ENCODE data around the gene RAB29.

The RAB29 gene

DNA sequence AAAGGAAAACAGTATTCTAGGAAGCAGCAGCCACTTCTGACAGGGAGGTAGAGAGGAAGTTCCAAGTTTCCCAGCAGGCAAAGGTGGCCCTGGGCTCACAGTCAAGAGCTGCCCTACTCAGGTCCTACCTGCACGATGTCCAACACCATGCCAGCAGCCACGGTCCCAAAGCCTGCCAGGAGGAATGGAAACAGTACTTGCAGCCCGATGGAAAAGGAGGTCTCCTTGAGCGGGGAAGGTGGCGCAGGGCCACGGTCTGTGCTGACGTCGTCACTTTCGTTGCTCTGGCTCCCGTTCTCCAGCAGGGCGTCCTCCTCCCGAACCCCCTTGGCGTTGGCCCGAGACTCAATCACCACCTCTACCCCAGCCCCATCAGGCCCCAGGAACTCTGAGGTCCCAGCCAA is 34.7 kb upstream of the RAB29 start:
- Histone ChIP-seq H3K27ac (ENCODE audit: low read depth, low read length) (no peak overlapping the region), H3K9ac (ENCODE audit: low read length) (no peak overlapping the region), H3K36me3 (ENCODE audit: insufficient read depth, low read length) (no peaks in the 10 kb centered on the region), H3K4me1 (ENCODE audit: insufficient read depth, low read length) (peaks cover 62% of the 10 kb centered on the region), H3K9me3 (ENCODE audit: low read length) (no peaks in the 10 kb centered on the region), H3K27me3 (ENCODE audit: control insufficient read depth in 1 of 2, insufficient read depth in 2 of 2, low read length in 2 of 2) (no peaks in the 10 kb centered on the region), H3K4me3 (ENCODE audit: low read depth in 1 of 2, low read length in 2 of 2) (peak overlapping the region in 1 of 2 donors; percentile 1)

DNA sequence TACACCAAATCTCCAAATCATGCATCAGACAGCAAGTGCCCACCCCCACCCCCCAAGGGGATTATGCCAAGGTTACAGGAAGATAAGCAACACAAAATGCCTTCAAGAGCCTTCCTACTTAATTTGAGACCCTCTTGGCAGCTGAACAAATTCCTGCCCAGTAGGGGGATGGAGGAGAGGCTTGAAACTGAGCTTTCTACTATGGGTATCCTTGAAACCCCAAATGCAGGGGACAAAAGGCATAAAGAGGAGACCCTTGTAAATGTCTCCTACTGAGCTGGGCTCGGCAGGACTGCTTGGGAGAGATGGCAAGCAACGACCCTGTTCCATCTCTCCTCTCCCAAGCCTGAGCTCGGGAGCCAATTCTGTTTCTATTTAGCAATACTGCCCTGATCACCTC is 34.2 kb upstream of the RAB29 start:
- Histone ChIP-seq H3K27me3 (ENCODE audit: control insufficient read depth in 1 of 2, insufficient read depth in 2 of 2, low read length in 2 of 2) (no peaks in the 10 kb centered on the region), H3K27ac (ENCODE audit: low read depth, low read length) (no peak overlapping the region), H3K9ac (ENCODE audit: low read length) (no peak overlapping the region), H3K4me3 (ENCODE audit: low read depth in 1 of 2, low read length in 2 of 2) (peak overlapping the region in 1 of 2 donors; percentile 1), H3K9me3 (ENCODE audit: low read length) (no peaks in the 10 kb centered on the region), H3K4me1 (ENCODE audit: insufficient read depth, low read length) (peaks cover 62% of the 10 kb centered on the region), H3K36me3 (ENCODE audit: insufficient read depth, low read length) (no peaks in the 10 kb centered on the region)

DNA sequence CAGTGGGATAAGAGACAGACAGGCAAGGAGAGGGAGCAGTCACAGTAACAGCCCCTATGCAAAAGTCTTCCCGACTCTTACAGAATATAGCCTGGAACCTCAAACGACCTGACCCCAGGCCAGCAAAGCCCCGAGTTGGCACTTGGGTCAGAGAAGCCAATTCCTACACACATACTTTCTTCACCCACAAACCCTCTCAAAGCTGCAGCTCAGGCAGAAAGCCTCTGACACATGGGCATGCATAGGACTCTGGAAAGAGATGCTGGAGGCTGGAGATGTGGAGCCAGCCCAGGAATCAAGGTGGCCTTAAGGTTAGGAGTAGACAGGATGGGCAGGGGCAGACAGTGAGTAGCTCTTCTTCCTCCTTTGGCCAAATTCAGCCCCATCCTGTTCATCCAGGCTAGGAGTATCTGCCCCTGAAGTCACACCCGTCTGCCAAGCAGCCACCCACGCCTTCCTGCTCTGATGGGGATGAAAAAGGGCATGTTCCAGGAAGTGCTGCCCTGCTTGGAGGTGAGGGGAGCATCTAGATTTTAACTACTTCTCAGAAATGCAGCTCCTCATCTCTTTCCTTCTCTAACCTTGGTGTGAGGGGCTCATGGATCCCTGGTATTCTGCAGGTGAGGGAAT is 29.9 kb upstream of the RAB29 start:
- H3K27me3 ChIP-seq (ENCODE audit: control insufficient read depth in 1 of 2, insufficient read depth in 2 of 2, low read length in 2 of 2), result no peaks in the 10 kb centered on the region
- no peaks in the 10 kb centered on the region for H3K9me3 ChIP-seq (ENCODE audit: low read length)
- H3K4me1 ChIP-seq (ENCODE audit: insufficient read depth, low read length), result peaks cover 51% of the 10 kb centered on the region
- no peak overlapping the region for H3K4me3 ChIP-seq (ENCODE audit: low read depth in 1 of 2, low read length in 2 of 2)
- no peak overlapping the region for H3K27ac ChIP-seq (ENCODE audit: low read depth, low read length)
- peaks cover 1% of the 10 kb centered on the region for H3K36me3 ChIP-seq (ENCODE audit: insufficient read depth, low read length)
- H3K9ac ChIP-seq (ENCODE audit: low read length), result no peak overlapping the region

DNA sequence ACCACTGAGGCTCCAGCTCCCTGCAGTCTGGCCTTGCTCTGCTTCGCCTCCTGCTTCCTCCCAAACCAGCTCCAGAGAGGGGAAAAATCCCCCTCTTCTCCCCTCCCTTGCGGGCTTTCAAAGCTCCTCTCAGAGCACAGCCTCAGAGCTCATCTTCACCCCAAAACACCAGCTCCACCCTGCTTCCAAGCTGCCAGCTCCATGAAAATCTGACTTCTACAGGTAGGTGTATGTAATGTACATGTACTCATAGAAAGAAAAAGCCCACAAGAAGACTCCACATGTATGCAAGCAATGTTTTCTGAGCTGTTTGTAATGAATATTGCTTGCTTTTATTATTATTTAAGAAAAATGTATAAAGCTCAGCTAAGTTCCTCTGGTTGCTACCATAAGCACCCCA is 29.3 kb upstream of the RAB29 start:
- no peak overlapping the region for H3K9ac ChIP-seq (ENCODE audit: low read length)
- H3K36me3 ChIP-seq (ENCODE audit: insufficient read depth, low read length), result peaks cover 7% of the 10 kb centered on the region
- H3K27ac ChIP-seq (ENCODE audit: low read depth, low read length), result no peak overlapping the region
- H3K4me1 ChIP-seq (ENCODE audit: insufficient read depth, low read length), result peaks cover 45% of the 10 kb centered on the region
- H3K27me3 ChIP-seq (ENCODE audit: control insufficient read depth in 1 of 2, insufficient read depth in 2 of 2, low read length in 2 of 2), result no peaks in the 10 kb centered on the region
- H3K9me3 ChIP-seq (ENCODE audit: low read length), result no peaks in the 10 kb centered on the region
- H3K4me3 ChIP-seq (ENCODE audit: low read depth in 1 of 2, low read length in 2 of 2), result no peak overlapping the region

DNA sequence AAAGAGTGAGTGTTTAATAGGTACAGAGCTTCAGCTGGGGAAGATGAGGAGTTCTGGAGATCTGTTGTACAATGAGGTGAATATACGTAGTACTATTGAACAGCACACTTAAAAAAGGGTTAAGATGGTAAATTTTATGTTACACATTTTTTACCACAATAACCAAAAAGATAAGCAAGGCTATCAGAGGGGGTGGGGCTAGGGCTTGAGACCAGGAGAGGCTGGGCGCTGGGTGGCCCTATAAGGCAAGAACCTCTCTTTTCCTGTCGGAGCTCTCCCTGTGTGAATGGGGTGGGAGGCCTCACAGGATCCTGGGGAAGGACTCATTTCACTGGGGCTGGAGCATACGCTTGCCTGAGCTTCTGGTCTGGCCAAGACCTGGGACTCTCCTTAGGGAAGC is 28.7 kb upstream of the RAB29 start:
- no peaks in the 10 kb centered on the region for H3K9me3 ChIP-seq (ENCODE audit: low read length)
- H3K4me1 ChIP-seq (ENCODE audit: insufficient read depth, low read length), result peaks cover 40% of the 10 kb centered on the region
- peaks cover 13% of the 10 kb centered on the region for H3K36me3 ChIP-seq (ENCODE audit: insufficient read depth, low read length)
- no peak overlapping the region for H3K27ac ChIP-seq (ENCODE audit: low read depth, low read length)
- H3K9ac ChIP-seq (ENCODE audit: low read length), result no peak overlapping the region
- no peak overlapping the region for H3K4me3 ChIP-seq (ENCODE audit: low read depth in 1 of 2, low read length in 2 of 2)
- H3K27me3 ChIP-seq (ENCODE audit: control insufficient read depth in 1 of 2, insufficient read depth in 2 of 2, low read length in 2 of 2), result no peaks in the 10 kb centered on the region

DNA sequence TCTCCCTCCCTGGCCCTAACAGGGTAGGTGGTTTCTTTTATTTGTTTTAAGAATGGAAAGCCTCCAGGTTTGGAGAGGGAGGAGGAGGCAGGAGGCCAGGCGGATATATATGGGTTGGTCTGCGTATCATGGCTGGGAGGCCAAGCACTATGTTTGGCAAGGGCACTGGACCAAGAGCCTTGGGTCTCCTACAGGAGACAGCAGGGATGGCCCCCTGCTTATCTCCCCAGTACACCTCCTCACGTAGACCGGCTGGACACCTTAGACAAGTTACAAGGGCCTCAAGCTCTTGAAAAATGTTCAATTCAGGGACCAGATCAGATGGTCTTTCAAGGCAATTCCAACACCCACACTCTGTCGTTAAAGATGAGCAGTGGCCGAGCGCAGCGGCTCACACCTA is 26.8 kb upstream of the RAB29 start:
- no peak overlapping the region for H3K9ac ChIP-seq (ENCODE audit: low read length)
- no peaks in the 10 kb centered on the region for H3K9me3 ChIP-seq (ENCODE audit: low read length)
- no peak overlapping the region for H3K4me3 ChIP-seq (ENCODE audit: low read depth in 1 of 2, low read length in 2 of 2)
- H3K36me3 ChIP-seq (ENCODE audit: insufficient read depth, low read length), result peaks cover 33% of the 10 kb centered on the region
- H3K27ac ChIP-seq (ENCODE audit: low read depth, low read length), result no peak overlapping the region
- no peaks in the 10 kb centered on the region for H3K27me3 ChIP-seq (ENCODE audit: control insufficient read depth in 1 of 2, insufficient read depth in 2 of 2, low read length in 2 of 2)
- peaks cover 33% of the 10 kb centered on the region for H3K4me1 ChIP-seq (ENCODE audit: insufficient read depth, low read length)

DNA sequence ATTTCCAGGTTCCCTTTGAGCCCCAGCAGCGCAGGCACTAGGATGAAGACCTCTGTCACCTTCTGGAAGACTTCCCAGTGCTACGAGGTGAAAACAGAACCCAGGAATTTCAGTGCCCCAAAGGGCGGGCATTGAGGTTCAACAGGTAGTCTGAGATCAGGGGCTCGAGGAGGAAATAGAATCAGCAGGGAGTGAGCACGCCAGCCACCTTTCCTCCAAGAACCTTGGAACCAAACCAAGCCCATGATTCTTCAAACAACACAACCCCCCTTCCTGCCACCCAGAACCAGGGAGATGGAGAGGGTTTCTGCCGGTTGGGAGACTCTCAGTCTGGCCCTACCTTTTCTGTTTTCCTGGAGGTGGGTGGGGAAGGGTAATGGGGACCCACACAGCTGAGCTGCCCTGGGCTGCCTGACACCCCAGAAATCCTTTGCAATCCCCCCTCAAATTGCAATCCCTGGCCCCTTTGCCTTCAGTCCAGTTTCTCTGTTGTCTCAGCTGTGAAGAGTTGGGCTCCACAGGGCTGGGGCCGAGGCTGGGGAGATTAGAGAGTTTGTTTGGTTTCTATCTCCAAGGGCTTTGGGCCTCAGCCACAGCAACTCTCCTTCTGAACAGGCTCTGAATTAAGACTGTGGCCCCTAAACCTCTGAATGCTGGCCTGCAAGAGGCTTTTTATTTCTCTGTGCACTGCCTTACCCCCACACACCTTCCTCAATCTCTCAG is 25.9 kb upstream of the RAB29 start:
- no peak overlapping the region for H3K27ac ChIP-seq (ENCODE audit: low read depth, low read length)

DNA sequence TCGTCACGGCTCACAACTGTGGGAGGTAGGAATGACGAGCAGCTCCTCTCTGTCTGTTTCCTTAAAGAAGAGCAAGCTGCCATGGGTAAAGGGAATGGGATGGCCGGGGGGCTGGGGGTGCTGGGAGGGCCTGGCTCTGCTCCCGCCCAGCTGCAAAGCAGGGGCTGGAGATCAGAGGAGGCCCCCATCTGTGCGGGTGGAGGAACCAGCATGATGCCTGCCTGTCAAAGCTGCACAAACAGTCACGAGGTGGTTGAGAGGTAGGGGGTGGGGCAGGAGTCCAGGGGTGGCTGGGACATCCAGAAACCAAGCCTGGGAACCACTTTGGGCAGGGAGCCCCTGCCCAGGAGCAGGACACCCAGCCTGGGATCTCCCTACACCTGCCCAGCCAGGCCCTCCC is 25.1 kb upstream of the RAB29 start:
- Histone ChIP-seq H3K9ac (ENCODE audit: low read length) (no peak overlapping the region), H3K9me3 (ENCODE audit: low read length) (no peaks in the 10 kb centered on the region), H3K27me3 (ENCODE audit: control insufficient read depth in 1 of 2, insufficient read depth in 2 of 2, low read length in 2 of 2) (no peaks in the 10 kb centered on the region), H3K27ac (ENCODE audit: low read depth, low read length) (no peak overlapping the region), H3K4me1 (ENCODE audit: insufficient read depth, low read length) (peaks cover 21% of the 10 kb centered on the region), H3K4me3 (ENCODE audit: low read depth in 1 of 2, low read length in 2 of 2) (no peak overlapping the region), H3K36me3 (ENCODE audit: insufficient read depth, low read length) (peaks cover 49% of the 10 kb centered on the region)

More for the DNA sequence above, 25.9 kb upstream of the RAB29 start:
- Histone ChIP-seq H3K4me3 (ENCODE audit: low read depth in 1 of 2, low read length in 2 of 2) (no peak overlapping the region), H3K9me3 (ENCODE audit: low read length) (no peaks in the 10 kb centered on the region), H3K9ac (ENCODE audit: low read length) (peak overlapping the region; percentile 21), H3K36me3 (ENCODE audit: insufficient read depth, low read length) (peaks cover 42% of the 10 kb centered on the region), H3K27me3 (ENCODE audit: control insufficient read depth in 1 of 2, insufficient read depth in 2 of 2, low read length in 2 of 2) (no peaks in the 10 kb centered on the region), H3K4me1 (ENCODE audit: insufficient read depth, low read length) (peaks cover 27% of the 10 kb centered on the region)

DNA sequence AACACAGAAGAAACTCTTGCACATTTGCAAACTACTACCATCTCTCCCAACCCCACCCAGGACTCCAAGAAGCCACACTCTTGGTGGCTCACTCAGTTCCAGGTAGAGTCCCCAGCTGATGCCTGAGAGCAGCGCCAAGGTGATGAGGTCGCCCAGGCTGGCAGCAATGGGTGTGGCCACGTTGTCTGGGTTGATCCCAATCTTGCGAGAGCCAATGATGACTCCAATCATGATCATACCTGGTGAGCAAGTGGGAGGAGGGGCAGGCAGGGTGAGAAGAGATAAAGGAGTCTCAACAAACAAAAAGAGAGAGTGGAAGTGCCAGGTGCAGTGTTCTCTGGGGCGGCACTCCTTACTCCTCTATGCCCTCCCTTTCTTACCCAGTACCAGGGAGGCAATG is 23.3 kb upstream of the RAB29 start:
- H3K4me1 ChIP-seq (ENCODE audit: insufficient read depth, low read length), result peaks cover 15% of the 10 kb centered on the region
- peaks cover 63% of the 10 kb centered on the region for H3K36me3 ChIP-seq (ENCODE audit: insufficient read depth, low read length)
- no peak overlapping the region for H3K4me3 ChIP-seq (ENCODE audit: low read depth in 1 of 2, low read length in 2 of 2)
- H3K9ac ChIP-seq (ENCODE audit: low read length), result no peak overlapping the region
- no peaks in the 10 kb centered on the region for H3K27me3 ChIP-seq (ENCODE audit: control insufficient read depth in 1 of 2, insufficient read depth in 2 of 2, low read length in 2 of 2)
- no peak overlapping the region for H3K27ac ChIP-seq (ENCODE audit: low read depth, low read length)
- no peaks in the 10 kb centered on the region for H3K9me3 ChIP-seq (ENCODE audit: low read length)

DNA sequence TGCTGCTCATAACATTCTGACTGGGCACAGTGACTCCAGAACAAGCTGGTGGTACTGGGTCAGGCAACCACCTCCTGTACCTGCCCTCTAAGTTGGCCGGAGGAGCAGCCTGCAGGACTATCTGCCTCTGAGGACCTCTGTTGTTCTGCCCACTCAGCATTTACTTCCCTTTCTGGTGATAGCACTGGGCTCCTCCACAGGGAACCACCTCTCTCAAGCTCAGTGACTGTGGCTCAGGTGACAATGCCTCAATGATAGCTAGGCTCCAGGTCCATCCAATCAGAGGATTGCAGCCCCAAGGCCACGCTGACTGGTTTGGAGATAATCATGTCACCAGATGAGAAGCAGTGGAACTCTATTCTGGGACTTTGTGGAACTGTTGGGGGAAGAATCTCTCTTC is 21.9 kb upstream of the RAB29 start:
- peaks cover 15% of the 10 kb centered on the region for H3K4me1 ChIP-seq (ENCODE audit: insufficient read depth, low read length)
- peaks cover 68% of the 10 kb centered on the region for H3K36me3 ChIP-seq (ENCODE audit: insufficient read depth, low read length)
- H3K4me3 ChIP-seq (ENCODE audit: low read depth in 1 of 2, low read length in 2 of 2), result no peak overlapping the region
- no peak overlapping the region for H3K9ac ChIP-seq (ENCODE audit: low read length)
- H3K9me3 ChIP-seq (ENCODE audit: low read length), result no peaks in the 10 kb centered on the region
- H3K27me3 ChIP-seq (ENCODE audit: control insufficient read depth in 1 of 2, insufficient read depth in 2 of 2, low read length in 2 of 2), result no peaks in the 10 kb centered on the region
- H3K27ac ChIP-seq (ENCODE audit: low read depth, low read length), result no peak overlapping the region

DNA sequence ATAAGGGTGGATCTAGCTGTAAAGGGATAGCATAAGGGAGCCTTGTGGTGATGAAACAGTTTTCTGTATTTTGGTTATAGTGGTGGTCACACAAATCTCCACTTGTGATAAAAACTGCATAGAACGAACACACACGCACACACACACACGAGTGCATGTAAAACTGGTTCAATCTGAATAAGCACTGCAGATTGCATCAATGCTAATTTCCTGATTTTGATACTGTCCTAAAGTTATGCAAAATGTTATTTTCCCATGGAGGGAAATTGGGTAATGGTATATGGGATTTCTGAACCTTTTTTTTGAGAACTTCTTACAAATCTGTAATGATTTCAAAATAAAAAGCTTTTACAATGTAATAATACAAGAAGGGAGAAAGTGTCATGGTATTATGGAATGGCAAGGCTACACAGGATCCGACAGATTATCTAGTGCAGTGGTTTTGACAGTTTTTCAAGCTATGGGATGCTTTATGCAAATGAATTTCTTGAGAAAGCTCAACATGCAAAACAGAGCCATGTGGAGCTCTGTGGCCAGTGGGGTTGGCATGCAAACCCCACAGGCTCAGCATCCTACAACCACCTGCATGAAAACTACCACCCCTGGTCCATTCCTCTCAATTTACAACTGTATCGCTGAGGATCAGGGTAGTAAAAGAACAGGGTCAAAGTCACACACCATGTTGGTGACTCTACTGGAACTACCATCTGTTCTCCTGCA is 18.9 kb upstream of the RAB29 start:
- Histone ChIP-seq H3K9me3 (ENCODE audit: low read length) (no peaks in the 10 kb centered on the region), H3K27ac (ENCODE audit: low read depth, low read length) (no peak overlapping the region), H3K27me3 (ENCODE audit: control insufficient read depth in 1 of 2, insufficient read depth in 2 of 2, low read length in 2 of 2) (no peaks in the 10 kb centered on the region), H3K4me3 (ENCODE audit: low read depth in 1 of 2, low read length in 2 of 2) (no peak overlapping the region), H3K36me3 (ENCODE audit: insufficient read depth, low read length) (peaks cover 70% of the 10 kb centered on the region), H3K4me1 (ENCODE audit: insufficient read depth, low read length) (no peaks in the 10 kb centered on the region), H3K9ac (ENCODE audit: low read length) (no peak overlapping the region)
